GM23338 (cell line): ENCODE measurements around the gene KRT7. TPM values are rescaled to one million over a fixed set of nuclear protein-coding genes. Genes with fewer than 3 reads are reported as not detected.

Experiments used
- ATAC-seq: fragments of 200-7000 bp; cut with Tn5 transposase; 3 replicates; pipeline ENCODE4 v1.9.1; 2020
- DNase-seq: peaks from one replicate; pipeline ENCODE4 v3.0.0-alpha.2; 2015; ENCODE audit warnings: low spot score
- H2AFZ ChIP-seq: fragments of 200-600 bp; sonication (generic); 2 replicates; pipeline ENCODE4 v1.8.0; 2016; ENCODE audit warnings: antibody characterized with exemption, mild to moderate bottlenecking, moderate library complexity
- H3F3A ChIP-seq: fragments of 200-600 bp; sonication (generic); replicated peaks from 2 replicates; pipeline ENCODE4 v1.8.0; 2017; ENCODE audit warnings: antibody characterized with exemption, mixed run types, low read depth
- H3K27ac ChIP-seq: fragments of 200-600 bp; sonication (generic); 2 replicates; pipeline ENCODE4 v1.6.1; 2016; ENCODE audit warnings: low read depth
- H3K27me3 ChIP-seq: fragments of 200-600 bp; sonication (generic); 2 replicates; pipeline ENCODE4 v1.8.0; 2016; ENCODE audit warnings: mild to moderate bottlenecking, mixed run types, moderate library complexity; ENCODE audit not compliant: insufficient read depth
- H3K36me3 ChIP-seq: fragments of 200-600 bp; sonication (generic); 2 replicates; pipeline ENCODE4 v1.8.0; 2016; ENCODE audit warnings: mild to moderate bottlenecking; ENCODE audit not compliant: insufficient read depth
- H3K4me1 ChIP-seq: fragments of 200-600 bp; sonication (generic); 2 replicates; pipeline ENCODE4 v1.8.0; 2016; ENCODE audit warnings: mild to moderate bottlenecking, moderate library complexity; ENCODE audit not compliant: insufficient read depth
- H3K4me2 ChIP-seq: fragments of 200-600 bp; sonication (generic); 2 replicates; pipeline ENCODE4 v1.7.1; 2017; ENCODE audit warnings: mixed run types
- H3K4me3 ChIP-seq: fragments of 200-600 bp; sonication (generic); 2 replicates; pipeline ENCODE4 v1.6.1; 2016; ENCODE audit warnings: mixed run types
- H3K79me2 ChIP-seq: fragments of 200-600 bp; sonication (generic); replicated peaks from 2 replicates; pipeline ENCODE4 v1.8.0; 2017; ENCODE audit warnings: mild to moderate bottlenecking; ENCODE audit not compliant: insufficient read depth
- H3K9me2 ChIP-seq: fragments of 200-600 bp; sonication (generic); 2 replicates; pipeline ENCODE4 v1.8.0; 2017; ENCODE audit not compliant: insufficient read depth
- H4K20me1 ChIP-seq: fragments of 200-600 bp; sonication (generic); replicated peaks from 2 replicates; pipeline ENCODE4 v1.8.0; 2017; ENCODE audit warnings: mild to moderate bottlenecking; ENCODE audit not compliant: insufficient read depth
- H3K27ac Mint-ChIP-seq: 2 replicates; pipeline ENCODE4 v1.8.0; 2020; ENCODE audit warnings: inconsistent platforms, mild to moderate bottlenecking, moderate library complexity, mixed read lengths
- H3K27me3 Mint-ChIP-seq: 3 replicates; pipeline ENCODE4 v1.8.0; 2022; ENCODE audit warnings: low read depth, mild to moderate bottlenecking, moderate library complexity, mixed read lengths, inconsistent platforms; ENCODE audit not compliant: insufficient read depth, poor library complexity
- H3K36me3 Mint-ChIP-seq: 3 replicates; pipeline ENCODE4 v1.8.0; 2021; ENCODE audit warnings: low read depth, mild to moderate bottlenecking, inconsistent platforms, moderate library complexity, mixed read lengths
- H3K4me1 Mint-ChIP-seq: 3 replicates; pipeline ENCODE4 v1.8.0; 2020; ENCODE audit warnings: mild to moderate bottlenecking, inconsistent platforms, mixed read lengths
- H3K4me3 Mint-ChIP-seq: 3 replicates; pipeline ENCODE4 v1.8.0; 2021; ENCODE audit warnings: moderate library complexity, mild to moderate bottlenecking, inconsistent platforms, mixed read lengths
- H3K9me3 Mint-ChIP-seq: 3 replicates; pipeline ENCODE4 v1.8.0; 2020; ENCODE audit warnings: moderate library complexity, mild to moderate bottlenecking, inconsistent platforms, mixed read lengths
- CREB1 ChIP-seq: fragments of 250-450 bp; sonication (Bioruptor Pico); IDR thresholded peaks from 2 replicates; pipeline ENCODE4 v1.5.0; 2020; ENCODE audit warnings: low read depth, mild to moderate bottlenecking, moderate library complexity
- CTCF ChIP-seq, 2 experiments: fragments of 200-600 bp in 1 of 2; sonication (generic) in 1 of 2; conservative IDR thresholded peaks; 2 replicates each; pipeline versions ENCODE4 v1.5.1 to v1.6.1; 2016 to 2017; ENCODE audit warnings: antibody characterized with exemption in 2 of 2, low read depth in 2 of 2, mild to moderate bottlenecking in 2 of 2, moderate library complexity in 1 of 2
- ETS1 ChIP-seq: IDR thresholded peaks from 2 replicates; pipeline ENCODE4 v1.6.1; 2016; ENCODE audit warnings: antibody characterized with exemption
- JUNB ChIP-seq: IDR thresholded peaks from one replicate; pipeline ENCODE4 v1.6.1; 2016; ENCODE audit warnings: antibody characterized with exemption; ENCODE audit not compliant: unreplicated experiment
- NANOG ChIP-seq: IDR thresholded peaks from 2 replicates; pipeline ENCODE4 v1.6.1; 2016; ENCODE audit warnings: antibody characterized with exemption, borderline replicate concordance
- POLR2AphosphoS5 ChIP-seq: IDR thresholded peaks from 2 replicates; pipeline ENCODE4 v1.6.1; 2016; ENCODE audit warnings: antibody characterized with exemption, low read depth
- REST ChIP-seq: IDR thresholded peaks from one replicate; pipeline ENCODE4 v1.6.1; 2018; ENCODE audit warnings: antibody characterized with exemption; ENCODE audit not compliant: unreplicated experiment
- STAT1 ChIP-seq: IDR thresholded peaks from one replicate; pipeline ENCODE4 v1.6.1; 2016; ENCODE audit warnings: antibody characterized with exemption; ENCODE audit not compliant: unreplicated experiment
- ZNF114 ChIP-seq: fragments of 250-450 bp; sonication (Bioruptor Pico); IDR thresholded peaks from 2 replicates; pipeline ENCODE4 v1.5.0; 2020; ENCODE audit warnings: mild to moderate bottlenecking, moderate library complexity
- ZNF331 ChIP-seq: fragments of 250-450 bp; sonication (Bioruptor Pico); IDR thresholded peaks from 2 replicates; pipeline ENCODE4 v1.5.0; 2020; ENCODE audit warnings: low read depth, mild to moderate bottlenecking, moderate library complexity
- polyA plus RNA-seq: library from polyadenylated mRNA; unstranded; fragments of >200 nt; fragmentation: Nextera tagmentation; extraction: Ambion mirVana; gene quantifications from 2 replicates; pipeline ENCODE4 v1.2.1, GENCODE V29; 2016
- total RNA-seq: library from RNA; depleted of rRNA; stranded (reverse); fragments of >200 nt; shearing (Covaris generic); gene quantifications from 2 replicates; pipeline ENCODE4 v1.2.3, GENCODE V29; 2014

KRT7 gene
- total and polyA plus RNA-seq, 2 experiments from 2014 or later = 6.5 to 9.4 TPM

- H3K4me1 ChIP-seq = no peaks in the 10 kb centered on the region
- Mint-ChIP-seq H3K9me3 (no peaks in the 10 kb centered on the region), H3K4me1 (peaks cover 40% of the 10 kb centered on the region), H3K27me3 (peaks cover 31% of the 10 kb centered on the region), H3K4me3 (no peak overlapping the region), H3K27ac (no peak overlapping the region), H3K36me3 (peaks cover 8% of the 10 kb centered on the region; the same call in 1 of the 3 replicates)
- DNase-seq (peak; percentile 13), ATAC-seq (no peak)
- H3K79me2 ChIP-seq = no peaks in the 10 kb centered on the region
- H4K20me1 ChIP-seq = no peaks in the 10 kb centered on the region
- no peak overlapping the region for H3K4me2 ChIP-seq
- no peak overlapping the region for H3K27ac ChIP-seq
- H3F3A ChIP-seq = no peaks in the 10 kb centered on the region
- no peak overlapping the region for H2AFZ ChIP-seq
- H3K27me3 ChIP-seq = peaks cover 13% of the 10 kb centered on the region
- peak in 1 of 2 experiments; percentile 34; a peak in 1 of 4 replicates for TF ChIP-seq CTCF (conservative IDR thresholded peaks at IDR 0.05; ENCODE audit: low read depth in 2 of 2)
- no peak for TF ChIP-seq ETS1
- H3K36me3 ChIP-seq = no peaks in the 10 kb centered on the region
- no peaks in the 10 kb centered on the region for H3K9me2 ChIP-seq
- H3K4me3 ChIP-seq = no peak overlapping the region
Observed at GRCh38 chr12:52245259-52245961, 12.4 kb downstream of the KRT7 start.

DNA sequence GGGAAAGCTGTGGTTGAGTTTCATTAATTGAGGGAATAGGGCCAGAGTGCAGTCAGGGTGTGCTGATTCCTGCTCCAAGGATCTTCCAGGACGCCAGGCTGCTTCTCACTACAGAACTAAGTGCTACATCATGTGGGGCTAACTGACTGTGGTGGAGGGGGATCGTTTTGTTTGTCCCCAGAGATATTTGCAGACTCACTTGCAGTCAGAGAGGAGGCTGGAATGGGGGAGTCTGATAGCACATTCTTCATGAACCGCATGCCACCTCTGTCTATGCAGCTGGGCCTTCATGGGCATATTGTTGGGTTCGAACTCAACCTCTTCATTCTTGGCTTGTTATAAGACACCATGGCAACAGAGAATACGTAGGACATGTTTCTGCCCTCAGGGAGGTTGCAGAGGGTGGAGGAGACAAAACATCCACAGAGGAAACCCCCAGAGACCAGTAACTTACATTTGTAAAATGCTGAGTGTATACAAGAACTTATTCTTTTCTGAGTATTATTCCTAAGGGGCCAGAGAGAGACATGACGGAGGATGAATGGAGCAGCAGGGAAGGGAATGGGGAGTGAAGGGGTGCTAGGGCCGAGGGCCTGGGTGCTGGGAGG is 13.0 kb downstream of the KRT7 start:
- Histone ChIP-seq H3K79me2 (no peaks in the 10 kb centered on the region), H3K36me3 (no peaks in the 10 kb centered on the region), H3K9me2 (no peaks in the 10 kb centered on the region), H3K4me1 (no peaks in the 10 kb centered on the region), H3K27ac (no peak overlapping the region), H3K4me2 (no peak overlapping the region), H3F3A (no peaks in the 10 kb centered on the region), H4K20me1 (no peaks in the 10 kb centered on the region), H3K27me3 (peaks cover 20% of the 10 kb centered on the region), H3K4me3 (no peak overlapping the region), H2AFZ (no peak overlapping the region)
- peaks cover 42% of the 10 kb centered on the region for H3K4me1 Mint-ChIP-seq
- no peaks in the 10 kb centered on the region for H3K9me3 Mint-ChIP-seq
- peaks cover 8% of the 10 kb centered on the region; the same call in 1 of the 3 replicates for H3K36me3 Mint-ChIP-seq
- DNase-seq (no peak), ATAC-seq (no peak)
- no peak overlapping the region for H3K27ac Mint-ChIP-seq
- no peak overlapping the region for H3K4me3 Mint-ChIP-seq
- H3K27me3 Mint-ChIP-seq = peaks cover 36% of the 10 kb centered on the region
- TF ChIP-seq ZNF331 (CRISPR knock-in tag) = no peak
- TF ChIP-seq NANOG = no peak
- no peak for TF ChIP-seq ZNF114 (CRISPR knock-in tag)
- TF ChIP-seq STAT1 = no peak
- no peak for TF ChIP-seq POLR2AphosphoS5
- TF ChIP-seq REST = no peak
- TF ChIP-seq CREB1 (CRISPR knock-in tag) = no peak
- TF ChIP-seq JUNB = no peak
